ENCODE results near the gene CDC73. TPM values are rescaled to one million over a fixed set of nuclear protein-coding genes. Genes with fewer than 3 reads are reported as not detected.

CDC73 gene
- total and polyA plus RNA-seq, 4 donors: 5.8 to 20.6 (median 12.6) TPM

- Histone ChIP-seq H3K4me1 (ENCODE audit: control insufficient read depth in 4 of 4, insufficient read depth in 4 of 4, low read length in 3 of 4) (no peaks in the 10 kb centered on the region), H3K27ac (ENCODE audit: low read depth in 1 of 2, low read length in 2 of 2) (no peak overlapping the region), H3K27me3 (ENCODE audit: control insufficient read depth in 4 of 4, insufficient read depth in 4 of 4, low read length in 3 of 4) (no peaks in the 10 kb centered on the region), H3K9ac (ENCODE audit: low read depth in 1 of 2, low read length in 2 of 2) (no peak overlapping the region), H3K4me3 (ENCODE audit: low read depth in 1 of 3, low read length in 3 of 3) (no peak overlapping the region), H3K36me3 (ENCODE audit: control insufficient read depth in 4 of 4, insufficient read depth in 3 of 4, low read depth in 1 of 4, low read length in 3 of 4) (peaks cover 6 to 34% (median 30%) of the 10 kb centered on the region in 4 donors), H3K9me3 (ENCODE audit: control insufficient read depth in 4 of 4, low read length in 3 of 4) (no peaks in the 10 kb centered on the region)
- TF ChIP-seq ZBTB33 (IDR thresholded peaks at IDR 0.05) (no peak), ATF3 (IDR thresholded peaks at IDR 0.05) (no peak), TAF1 (conservative IDR thresholded peaks at IDR 0.05) (no peak), YY1 (IDR thresholded peaks at IDR 0.05) (no peak), FOXA2 (IDR thresholded peaks at IDR 0.05) (no peak), RXRA (IDR thresholded peaks at IDR 0.05) (no peak), GABPA (IDR thresholded peaks at IDR 0.05 in 1 of 2, conservative IDR thresholded peaks at IDR 0.05 in 1 of 2) (no peak), HNF4A (conservative IDR thresholded peaks at IDR 0.05) (no peak), FOXA1 (IDR thresholded peaks at IDR 0.05) (no peak), SP1 (IDR thresholded peaks at IDR 0.05) (no peak), MAX (IDR thresholded peaks at IDR 0.05) (no peak), JUND (IDR thresholded peaks at IDR 0.05) (no peak), HNF4G (IDR thresholded peaks at IDR 0.05) (no peak), RAD21 (IDR thresholded peaks at IDR 0.05) (no peak)
- TF ChIP-seq, protein P1, sequence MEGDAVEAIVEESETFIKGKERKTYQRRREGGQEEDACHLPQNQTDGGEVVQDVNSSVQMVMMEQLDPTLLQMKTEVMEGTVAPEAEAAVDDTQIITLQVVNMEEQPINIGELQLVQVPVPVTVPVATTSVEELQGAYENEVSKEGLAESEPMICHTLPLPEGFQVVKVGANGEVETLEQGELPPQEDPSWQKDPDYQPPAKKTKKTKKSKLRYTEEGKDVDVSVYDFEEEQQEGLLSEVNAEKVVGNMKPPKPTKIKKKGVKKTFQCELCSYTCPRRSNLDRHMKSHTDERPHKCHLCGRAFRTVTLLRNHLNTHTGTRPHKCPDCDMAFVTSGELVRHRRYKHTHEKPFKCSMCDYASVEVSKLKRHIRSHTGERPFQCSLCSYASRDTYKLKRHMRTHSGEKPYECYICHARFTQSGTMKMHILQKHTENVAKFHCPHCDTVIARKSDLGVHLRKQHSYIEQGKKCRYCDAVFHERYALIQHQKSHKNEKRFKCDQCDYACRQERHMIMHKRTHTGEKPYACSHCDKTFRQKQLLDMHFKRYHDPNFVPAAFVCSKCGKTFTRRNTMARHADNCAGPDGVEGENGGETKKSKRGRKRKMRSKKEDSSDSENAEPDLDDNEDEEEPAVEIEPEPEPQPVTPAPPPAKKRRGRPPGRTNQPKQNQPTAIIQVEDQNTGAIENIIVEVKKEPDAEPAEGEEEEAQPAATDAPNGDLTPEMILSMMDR (IDR thresholded peaks at IDR 0.05; ENCODE audit: low read depth, low read length, missing input control): no peak
- 95% methylated on average over 2 of the region's 2 CpGs for WGBS
- no peak for DNase-seq (ENCODE audit: low spot score)
Observed at GRCh38 chr1:193131266-193131860, 9.5 kb downstream of the CDC73 start.

DNA sequence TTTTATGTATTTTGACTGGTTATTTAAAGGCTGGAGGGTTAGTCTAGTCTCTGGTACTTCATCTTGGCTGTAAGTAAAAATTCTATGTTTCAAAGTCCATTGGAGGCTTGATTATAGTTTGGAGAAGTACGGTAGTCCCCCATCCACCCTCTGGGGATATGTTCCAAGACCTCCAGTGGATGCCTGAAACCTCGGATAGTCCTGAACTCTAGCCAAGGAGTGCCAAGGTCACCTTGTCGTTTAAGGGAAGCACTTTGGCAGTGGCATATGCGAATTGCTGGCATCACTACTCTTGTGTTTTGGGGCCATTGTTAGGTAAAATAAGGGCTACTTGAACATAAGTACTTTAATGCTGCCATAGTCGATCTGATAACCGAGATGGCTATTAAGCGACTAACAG, 18.4 kb downstream of the CDC73 start:
- 73% methylated on average over 7 of the region's 7 CpGs for WGBS
- Histone ChIP-seq H3K27me3 (ENCODE audit: control insufficient read depth in 4 of 4, insufficient read depth in 4 of 4, low read length in 3 of 4) (no peaks in the 10 kb centered on the region), H3K4me3 (ENCODE audit: low read depth in 1 of 3, low read length in 3 of 3) (no peak overlapping the region), H3K4me1 (ENCODE audit: control insufficient read depth in 4 of 4, insufficient read depth in 4 of 4, low read length in 3 of 4) (no peaks in the 10 kb centered on the region), H3K9me3 (ENCODE audit: control insufficient read depth in 4 of 4, low read length in 3 of 4) (no peaks in the 10 kb centered on the region), H3K27ac (ENCODE audit: low read depth in 1 of 2, low read length in 2 of 2) (no peak overlapping the region), H3K36me3 (ENCODE audit: control insufficient read depth in 4 of 4, insufficient read depth in 3 of 4, low read depth in 1 of 4, low read length in 3 of 4) (peaks cover 0 to 32% (median 27%) of the 10 kb centered on the region in 4 donors), H3K9ac (ENCODE audit: low read depth in 1 of 2, low read length in 2 of 2) (no peak overlapping the region)
- DNase-seq (ENCODE audit: low spot score): no peak
- TF ChIP-seq HNF4A (conservative IDR thresholded peaks at IDR 0.05) (no peak), FOXA1 (IDR thresholded peaks at IDR 0.05) (no peak), ZBTB33 (IDR thresholded peaks at IDR 0.05) (no peak), ATF3 (IDR thresholded peaks at IDR 0.05) (no peak), RXRA (IDR thresholded peaks at IDR 0.05) (no peak)
